HG03159 (cell line): ENCODE data around the gene LRIG1.

Experiments used
- ATAC-seq: cut with Tn5 transposase; IDR thresholded peaks from one replicate; pipeline ENCODE4 v1.9.1; 2021; ENCODE audit warnings: mild to moderate bottlenecking, moderate library complexity; ENCODE audit not compliant: unreplicated experiment

LRIG1 gene

GRCh38 chr3:66504850-66505641 lies 4.2 kb upstream of the LRIG1 start:
- ATAC-seq: no peak

GRCh38 chr3:66502981-66503380 lies 2.2 kb upstream of the LRIG1 start:
- ATAC-seq: no peak

GRCh38 chr3:66502245-66502874 lies 1.5 kb upstream of the LRIG1 start:
- ATAC-seq: no peak

GRCh38 chr3:66501483-66502244 lies 842 bp upstream of the LRIG1 start:
- no peak for ATAC-seq

- ATAC-seq: peak; percentile 14
These were observed 794 bp downstream of the LRIG1 start for GRCh38 chr3:66499881-66500575.

- ATAC-seq: no peak
These were observed 1.9 kb downstream of the LRIG1 start for GRCh38 chr3:66498687-66499621.

GRCh38 chr3:66497985-66498671 lies 2.7 kb downstream of the LRIG1 start:
- no peak for ATAC-seq

- ATAC-seq: no peak
These were observed 3.4 kb downstream of the LRIG1 start for GRCh38 chr3:66497288-66497984.

- no peak for ATAC-seq
These were observed 4.1 kb downstream of the LRIG1 start for GRCh38 chr3:66496746-66497145.

- ATAC-seq: no peak
These were observed 4.5 kb downstream of the LRIG1 start for GRCh38 chr3:66496301-66496700.

- ATAC-seq: no peak
These were observed 5.2 kb downstream of the LRIG1 start for GRCh38 chr3:66495668-66496045.

GRCh38 chr3:66494959-66495667 lies 5.7 kb downstream of the LRIG1 start:
- no peak for ATAC-seq

- ATAC-seq: no peak
These were observed 7.2 kb downstream of the LRIG1 start for GRCh38 chr3:66493458-66494099.

GRCh38 chr3:66492672-66493071 lies 8.2 kb downstream of the LRIG1 start:
- no peak for ATAC-seq

GRCh38 chr3:66492071-66492470 lies 8.8 kb downstream of the LRIG1 start:
- no peak for ATAC-seq

GRCh38 chr3:66490984-66491383 lies 9.8 kb downstream of the LRIG1 start:
- ATAC-seq: no peak

GRCh38 chr3:66490214-66490613 lies 10.6 kb downstream of the LRIG1 start:
- ATAC-seq: no peak

GRCh38 chr3:66489581-66489980 lies 11.2 kb downstream of the LRIG1 start:
- no peak for ATAC-seq
